OCI-LY3 (cell line): ENCODE measurements around the gene TAF3.

Experiments used
- H2AFZ ChIP-seq: fragments of 200-600, 300-600 bp; shearing (Covaris generic); 2 replicates; pipeline ENCODE4 v1.6.0; 2014; ENCODE audit warnings: antibody characterized with exemption, low read depth, low read length
- H3K27ac ChIP-seq: fragments of 200-600, 300-600 bp; sonication (generic); 2 replicates; pipeline ENCODE4 v1.5.1; 2014; ENCODE audit warnings: mild to moderate bottlenecking, low read length, moderate library complexity, mixed read lengths
- H3K27me3 ChIP-seq: fragments of 200-600, 300-600 bp; sonication (generic); 2 replicates; pipeline ENCODE4 v1.6.1; 2014; ENCODE audit warnings: low read depth, low read length, mixed read lengths
- H3K36me3 ChIP-seq: fragments of 200-600, 300-600 bp; sonication (generic); replicated peaks from 2 replicates; pipeline ENCODE3; 2014; ENCODE audit warnings: low read depth, low read length, mixed read lengths
- H3K4me1 ChIP-seq: fragments of 300-600, 200-600 bp; sonication (generic); 2 replicates; pipeline ENCODE4 v1.6.1; 2014; ENCODE audit warnings: low read length, mixed read lengths
- H3K4me2 ChIP-seq: fragments of 200-600, 300-600 bp; sonication (generic); 2 replicates; pipeline ENCODE4 v1.6.1; 2014; ENCODE audit warnings: low read length, mixed read lengths
- H3K4me3 ChIP-seq: fragments of 300-600, 200-600 bp; sonication (generic); 2 replicates; pipeline ENCODE4 v1.5.1; 2014; ENCODE audit warnings: antibody characterized with exemption, mild to moderate bottlenecking, low read length, moderate library complexity
- H3K79me2 ChIP-seq: fragments of 300-600, 200-600 bp; shearing (Covaris generic); 2 replicates; pipeline ENCODE4 v1.6.1; 2014; ENCODE audit warnings: mild to moderate bottlenecking, low read length, mixed read lengths
- H3K9ac ChIP-seq: fragments of 300-600, 200-600 bp; shearing (Covaris generic); 2 replicates; pipeline ENCODE4 v1.6.0; 2014; ENCODE audit warnings: mild to moderate bottlenecking, low read length, moderate library complexity
- H3K9me3 ChIP-seq: fragments of 200-600, 300-600 bp; shearing (Covaris generic); 2 replicates; pipeline ENCODE4 v1.6.1; 2014; ENCODE audit warnings: low read length, mixed read lengths; ENCODE audit not compliant: insufficient read depth
- H4K20me1 ChIP-seq: fragments of 200-600, 300-600 bp; sonication (generic); 2 replicates; pipeline ENCODE4 v1.6.1; 2016; ENCODE audit warnings: low read length, mixed read lengths; ENCODE audit not compliant: insufficient read depth
- EZH2phosphoT487 ChIP-seq: fragments of 200-600 bp; shearing (Covaris generic); IDR thresholded peaks from 2 replicates; pipeline ENCODE4 v1.6.1; 2018; ENCODE audit warnings: antibody characterized with exemption, mixed run types, low read depth
- TF ChIP-seq, protein P1 (sequence below): fragments of 200-600, 300-600 bp; sonication (generic); IDR thresholded peaks from 2 replicates; pipeline ENCODE4 v1.5.1; 2014; ENCODE audit warnings: antibody characterized with exemption, low read length, low read depth

TAF3 gene

DNA sequence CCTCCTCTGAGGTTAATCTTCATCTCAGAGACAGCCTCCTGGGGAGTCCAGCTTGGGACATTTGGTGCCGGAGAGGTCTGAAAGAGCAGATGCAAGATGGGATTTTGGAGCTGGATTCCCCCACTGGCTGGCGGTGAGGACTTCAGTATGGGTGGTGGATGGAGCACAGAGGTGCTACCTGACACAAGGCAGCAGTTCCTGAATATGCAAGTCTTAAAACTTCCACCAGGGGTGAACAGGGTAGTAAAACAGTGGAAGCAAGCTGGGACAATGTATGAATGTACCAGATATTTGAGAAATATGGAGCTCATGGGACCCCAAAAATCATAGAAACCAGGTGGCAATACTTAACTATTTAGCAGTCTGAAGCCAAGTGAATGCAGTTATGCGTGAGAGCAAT is 4.8 kb upstream of the TAF3 start:
- H4K20me1 ChIP-seq = no peaks in the 10 kb centered on the region
- no peak overlapping the region for H3K4me3 ChIP-seq
- H2AFZ ChIP-seq = no peak overlapping the region
- peaks cover 2% of the 10 kb centered on the region for H3K79me2 ChIP-seq
- H3K9ac ChIP-seq = no peak overlapping the region
- no peak for TF ChIP-seq EZH2phosphoT487
- TF ChIP-seq, protein P1, sequence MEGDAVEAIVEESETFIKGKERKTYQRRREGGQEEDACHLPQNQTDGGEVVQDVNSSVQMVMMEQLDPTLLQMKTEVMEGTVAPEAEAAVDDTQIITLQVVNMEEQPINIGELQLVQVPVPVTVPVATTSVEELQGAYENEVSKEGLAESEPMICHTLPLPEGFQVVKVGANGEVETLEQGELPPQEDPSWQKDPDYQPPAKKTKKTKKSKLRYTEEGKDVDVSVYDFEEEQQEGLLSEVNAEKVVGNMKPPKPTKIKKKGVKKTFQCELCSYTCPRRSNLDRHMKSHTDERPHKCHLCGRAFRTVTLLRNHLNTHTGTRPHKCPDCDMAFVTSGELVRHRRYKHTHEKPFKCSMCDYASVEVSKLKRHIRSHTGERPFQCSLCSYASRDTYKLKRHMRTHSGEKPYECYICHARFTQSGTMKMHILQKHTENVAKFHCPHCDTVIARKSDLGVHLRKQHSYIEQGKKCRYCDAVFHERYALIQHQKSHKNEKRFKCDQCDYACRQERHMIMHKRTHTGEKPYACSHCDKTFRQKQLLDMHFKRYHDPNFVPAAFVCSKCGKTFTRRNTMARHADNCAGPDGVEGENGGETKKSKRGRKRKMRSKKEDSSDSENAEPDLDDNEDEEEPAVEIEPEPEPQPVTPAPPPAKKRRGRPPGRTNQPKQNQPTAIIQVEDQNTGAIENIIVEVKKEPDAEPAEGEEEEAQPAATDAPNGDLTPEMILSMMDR = no peak
- no peak overlapping the region for H3K4me2 ChIP-seq
- no peak overlapping the region for H3K27ac ChIP-seq
- H3K36me3 ChIP-seq = no peaks in the 10 kb centered on the region
- H3K4me1 ChIP-seq = peaks cover 10% of the 10 kb centered on the region; the same call in 1 of the 2 replicates
- no peaks in the 10 kb centered on the region for H3K9me3 ChIP-seq
- no peaks in the 10 kb centered on the region for H3K27me3 ChIP-seq

DNA sequence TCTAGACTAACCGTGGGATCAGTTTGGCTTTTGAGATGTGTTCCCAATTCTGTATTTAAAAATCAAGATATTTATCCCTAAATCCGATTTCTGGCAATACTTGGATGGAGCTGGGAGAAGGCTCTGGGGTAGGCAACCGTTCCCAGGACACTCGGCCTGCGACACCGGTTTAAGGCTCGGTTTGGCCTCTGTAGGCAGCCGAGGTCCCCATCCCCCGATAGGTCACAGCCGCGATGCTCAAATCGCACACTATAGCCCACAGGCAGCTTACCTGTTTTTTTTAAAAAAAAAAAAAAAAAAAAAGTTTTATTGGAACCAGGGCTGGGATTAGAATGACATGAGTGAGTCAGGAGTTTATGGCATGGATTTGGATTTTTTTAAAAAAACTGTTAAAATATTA is 729 bp upstream of the TAF3 start:
- TF ChIP-seq, protein P1 = no peak
- TF ChIP-seq EZH2phosphoT487 = no peak
- H3K9ac ChIP-seq = no peak overlapping the region
- H3K27me3 ChIP-seq = no peaks in the 10 kb centered on the region
- H3K79me2 ChIP-seq = peaks cover 16% of the 10 kb centered on the region
- H3K4me1 ChIP-seq = peaks cover 18% of the 10 kb centered on the region
- H4K20me1 ChIP-seq = no peaks in the 10 kb centered on the region
- no peak overlapping the region for H3K27ac ChIP-seq
- no peaks in the 10 kb centered on the region for H3K36me3 ChIP-seq
- no peaks in the 10 kb centered on the region for H3K9me3 ChIP-seq
- peak overlapping the region; percentile 99 for H3K4me3 ChIP-seq
- peak overlapping the region; percentile 70 for H3K4me2 ChIP-seq
- H2AFZ ChIP-seq = no peak overlapping the region

DNA sequence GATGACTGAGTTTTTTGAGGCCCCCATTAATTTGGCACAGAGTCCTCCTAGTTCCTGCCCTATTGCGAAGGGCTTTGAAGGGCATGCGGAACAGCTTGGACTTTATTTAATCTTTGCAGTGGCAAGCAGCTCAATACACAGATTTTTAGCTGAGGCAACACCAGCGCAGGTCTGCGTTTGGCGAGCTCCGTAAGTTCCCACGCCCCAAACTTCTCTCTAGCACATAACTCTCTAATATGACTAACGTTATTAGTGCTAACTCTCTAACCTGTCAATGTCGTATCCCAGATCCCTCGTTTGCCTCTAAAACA is 366 bp upstream of the TAF3 start:
- Histone ChIP-seq H3K4me3 (peak overlapping the region; percentile 99), H3K36me3 (no peaks in the 10 kb centered on the region), H4K20me1 (no peaks in the 10 kb centered on the region), H3K4me1 (peaks cover 18% of the 10 kb centered on the region), H2AFZ (peak overlapping the region; percentile 87), H3K27ac (no peak overlapping the region), H3K79me2 (peaks cover 16% of the 10 kb centered on the region), H3K4me2 (peak overlapping the region; percentile 70), H3K9me3 (no peaks in the 10 kb centered on the region), H3K9ac (no peak overlapping the region), H3K27me3 (no peaks in the 10 kb centered on the region)
- TF ChIP-seq, protein P1 = no peak
- TF ChIP-seq EZH2phosphoT487 = no peak

DNA sequence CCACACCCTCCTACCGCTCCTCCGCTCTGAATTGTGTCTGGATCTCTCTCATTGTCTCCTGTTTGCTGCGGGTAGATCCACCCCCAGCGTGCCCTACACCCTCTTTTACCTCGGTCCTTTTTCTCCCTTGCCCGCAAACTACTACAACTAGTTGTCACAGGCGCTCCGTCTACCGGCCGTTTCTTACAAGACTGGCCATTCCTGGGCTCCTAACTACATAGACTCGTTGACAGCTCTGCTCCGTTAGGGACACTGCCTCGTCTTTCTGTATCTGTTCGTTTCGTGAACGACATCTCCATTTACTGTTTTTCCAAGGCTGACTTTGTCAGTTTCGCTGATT is 786 bp downstream of the TAF3 start:
- Histone ChIP-seq H3K27me3 (no peaks in the 10 kb centered on the region), H3K4me1 (peaks cover 13% of the 10 kb centered on the region), H3K9ac (peak overlapping the region; percentile 77), H3K4me2 (peak overlapping the region; percentile 87), H3K79me2 (peaks cover 16% of the 10 kb centered on the region), H3K4me3 (peak overlapping the region; percentile 99), H4K20me1 (no peaks in the 10 kb centered on the region), H2AFZ (peak overlapping the region; percentile 83), H3K36me3 (no peaks in the 10 kb centered on the region), H3K27ac (no peak overlapping the region), H3K9me3 (no peaks in the 10 kb centered on the region)
- TF ChIP-seq EZH2phosphoT487 = no peak
- TF ChIP-seq, protein P1 = peak; percentile 32
